SH-SY5Y (cell line): ENCODE measurements around the gene MID1.

Experiments
- GATA2 ChIP-seq: IDR thresholded peaks from 2 replicates; pipeline ENCODE4 v1.6.1; 2011; ENCODE audit warnings: mild to moderate bottlenecking, low read depth, low read length
- GATA3 ChIP-seq: IDR thresholded peaks from 2 replicates; pipeline ENCODE4 v1.6.1; 2011; ENCODE audit warnings: low read depth, mild to moderate bottlenecking, low read length, moderate library complexity

MID1 gene

DNA sequence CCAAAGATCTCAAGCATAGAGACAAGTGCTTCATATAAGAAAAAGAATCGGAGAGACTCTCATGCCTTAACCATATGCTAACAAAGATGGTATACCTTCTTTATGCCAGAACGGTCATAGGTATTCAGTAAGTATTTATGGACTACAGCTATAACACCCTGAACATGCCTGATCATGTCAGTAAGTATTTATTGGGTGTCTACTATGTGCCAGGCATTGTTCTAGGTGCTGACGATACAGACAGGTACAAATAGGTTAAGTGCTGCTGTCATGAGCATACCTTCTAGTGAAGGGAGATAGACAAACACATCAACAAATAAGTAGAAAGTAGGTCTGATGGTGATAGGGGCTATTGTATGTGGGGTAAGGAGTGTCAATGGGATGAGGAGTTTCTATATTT is 9.5 kb upstream of the MID1 start:
- TF ChIP-seq GATA3 (no peak), GATA2 (no peak)

DNA sequence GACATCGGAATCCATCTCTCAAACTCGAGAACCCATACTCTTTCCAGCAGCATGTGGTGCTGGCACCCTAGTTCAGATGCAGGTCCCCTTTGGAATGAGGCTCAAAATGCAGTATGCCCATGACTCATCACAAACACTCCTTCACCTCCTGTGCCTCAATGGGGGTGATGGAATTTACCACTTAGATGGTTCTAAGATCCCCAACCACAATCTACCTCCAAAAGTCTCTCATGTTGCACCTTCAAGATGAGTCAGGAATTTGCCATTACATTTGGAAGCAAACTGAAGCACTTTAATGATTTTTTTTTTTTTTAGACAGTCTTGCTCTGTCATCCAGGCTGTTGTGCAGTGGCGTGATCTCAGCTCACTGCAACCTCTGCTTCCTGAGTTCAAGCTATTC is 8.5 kb upstream of the MID1 start:
- no peak for TF ChIP-seq GATA2
- TF ChIP-seq GATA3 = no peak

DNA sequence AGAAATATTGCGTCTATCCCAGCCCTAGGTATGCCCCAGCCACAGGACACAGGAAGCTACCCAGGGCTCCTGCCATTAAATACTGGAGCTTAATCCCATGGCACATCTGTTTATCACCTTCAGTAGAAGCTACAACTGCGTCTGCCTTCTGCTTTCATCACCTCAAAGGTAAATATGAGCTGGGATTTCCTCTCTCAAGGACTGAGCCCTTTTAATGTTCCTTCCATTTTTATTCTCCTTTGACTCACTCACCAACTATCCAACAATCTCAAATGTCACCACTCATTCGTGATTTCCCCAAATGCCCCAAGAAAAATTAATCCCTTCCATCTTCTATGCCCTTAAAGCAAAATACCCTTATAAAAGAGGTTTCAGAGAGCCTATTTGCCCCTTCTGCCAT is 1.8 kb upstream of the MID1 start:
- TF ChIP-seq GATA2 (no peak), GATA3 (no peak)

DNA sequence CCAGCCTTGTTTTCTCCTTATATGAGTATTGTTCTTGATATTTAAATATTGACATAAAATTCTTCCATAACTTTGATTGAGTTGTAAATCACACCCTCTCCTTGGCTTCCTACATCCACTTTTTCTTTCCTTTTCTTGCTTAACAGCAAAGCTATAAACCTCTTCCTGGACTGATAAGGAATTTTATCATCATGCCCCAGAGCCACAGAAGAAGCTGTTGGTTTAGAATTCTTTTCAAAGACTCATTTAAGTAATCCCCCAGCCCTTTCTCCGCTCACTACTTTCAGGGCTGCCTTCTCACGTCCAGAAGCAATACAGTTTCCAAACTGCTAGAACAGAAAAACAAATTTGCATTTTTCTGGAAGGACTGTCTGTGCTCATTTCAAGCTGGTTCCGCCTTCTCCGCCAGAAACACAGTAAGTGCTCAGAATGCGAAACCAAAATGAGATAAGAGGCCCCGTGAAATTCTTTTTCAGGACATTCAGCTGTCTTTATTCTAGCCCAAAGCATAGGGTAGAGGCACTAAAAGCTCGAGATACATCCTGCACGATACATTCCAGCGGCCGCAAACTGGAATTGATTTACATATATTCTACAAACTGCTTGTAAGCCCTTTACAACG is 849 bp downstream of the MID1 start:
- TF ChIP-seq GATA3 (no peak), GATA2 (no peak)

DNA sequence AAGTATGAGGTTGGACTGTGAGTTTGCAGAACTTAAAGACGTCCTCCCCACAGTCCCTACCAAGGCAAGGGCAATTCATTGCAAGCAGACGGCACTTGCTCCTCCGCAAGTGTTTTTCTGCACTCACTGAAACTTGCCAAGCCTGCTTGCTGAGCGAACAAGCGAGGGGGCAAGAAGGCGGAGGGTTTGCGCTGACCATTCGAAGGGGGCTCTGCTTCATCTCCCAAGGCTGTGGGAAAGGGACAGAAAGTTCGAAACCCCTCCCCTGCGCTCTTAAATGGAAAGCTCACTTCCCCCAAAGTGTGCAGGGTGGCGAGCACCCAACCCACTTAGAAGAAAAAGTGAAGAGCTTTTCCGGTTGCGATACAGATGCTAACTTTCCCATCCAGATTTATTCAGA is 1.4 kb downstream of the MID1 start:
- TF ChIP-seq GATA3 = no peak
- no peak for TF ChIP-seq GATA2

DNA sequence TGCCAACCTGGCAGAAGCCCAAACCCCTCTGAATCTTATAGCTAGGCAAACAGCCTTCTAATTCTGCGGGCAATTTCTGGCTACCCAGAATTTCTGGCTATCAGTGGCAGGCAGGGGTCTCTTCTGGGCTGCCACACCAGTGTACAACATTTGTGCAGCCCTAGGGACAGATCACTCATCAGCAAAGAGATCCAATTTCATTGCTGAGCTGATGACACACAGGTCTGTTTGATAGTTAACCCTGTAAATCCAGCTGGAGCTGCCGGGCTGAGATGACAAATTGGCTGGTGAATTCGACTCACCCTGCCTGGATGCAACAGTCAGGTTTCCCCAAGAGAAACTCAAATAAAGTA is 2.4 kb downstream of the MID1 start:
- no peak for TF ChIP-seq GATA3

DNA sequence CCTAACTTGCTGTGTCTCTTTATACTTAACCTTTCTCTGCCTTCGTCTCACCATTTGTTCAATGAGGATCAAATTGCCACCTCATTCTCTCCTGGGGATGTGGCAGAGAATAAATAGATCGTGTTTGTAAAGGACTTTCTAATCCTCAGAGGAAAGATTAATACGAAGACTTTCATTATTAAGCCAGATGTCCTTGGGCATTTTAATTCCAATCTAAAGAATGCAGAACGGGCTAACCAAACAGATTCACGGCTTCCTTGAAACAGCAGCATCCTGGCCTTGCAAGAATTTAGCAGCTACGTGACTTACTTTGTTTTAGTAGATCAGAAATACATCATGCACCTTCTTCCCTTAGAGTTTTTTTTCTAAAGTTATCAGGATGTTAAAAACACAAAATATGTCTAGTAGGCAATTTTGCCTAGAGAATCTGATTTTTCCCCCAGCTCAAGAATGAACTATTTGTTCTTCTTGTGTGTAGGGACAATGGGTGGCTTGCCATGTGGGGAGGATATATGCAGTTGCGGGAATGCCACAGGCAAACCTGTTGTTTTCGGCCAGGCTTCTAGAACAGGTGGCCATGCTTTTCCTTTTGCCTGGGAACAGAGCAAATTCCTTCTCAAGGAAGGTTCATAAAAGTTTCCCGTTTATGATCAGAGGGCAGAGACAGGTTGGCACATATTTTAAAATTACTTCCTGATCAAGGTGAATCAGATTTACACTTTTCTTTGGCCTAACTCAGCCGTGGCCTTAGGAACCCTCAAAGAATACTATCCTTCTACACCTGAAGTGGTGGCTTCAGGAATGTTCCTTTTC is 3.0 kb downstream of the MID1 start:
- no peak for TF ChIP-seq GATA3
- no peak for TF ChIP-seq GATA2

DNA sequence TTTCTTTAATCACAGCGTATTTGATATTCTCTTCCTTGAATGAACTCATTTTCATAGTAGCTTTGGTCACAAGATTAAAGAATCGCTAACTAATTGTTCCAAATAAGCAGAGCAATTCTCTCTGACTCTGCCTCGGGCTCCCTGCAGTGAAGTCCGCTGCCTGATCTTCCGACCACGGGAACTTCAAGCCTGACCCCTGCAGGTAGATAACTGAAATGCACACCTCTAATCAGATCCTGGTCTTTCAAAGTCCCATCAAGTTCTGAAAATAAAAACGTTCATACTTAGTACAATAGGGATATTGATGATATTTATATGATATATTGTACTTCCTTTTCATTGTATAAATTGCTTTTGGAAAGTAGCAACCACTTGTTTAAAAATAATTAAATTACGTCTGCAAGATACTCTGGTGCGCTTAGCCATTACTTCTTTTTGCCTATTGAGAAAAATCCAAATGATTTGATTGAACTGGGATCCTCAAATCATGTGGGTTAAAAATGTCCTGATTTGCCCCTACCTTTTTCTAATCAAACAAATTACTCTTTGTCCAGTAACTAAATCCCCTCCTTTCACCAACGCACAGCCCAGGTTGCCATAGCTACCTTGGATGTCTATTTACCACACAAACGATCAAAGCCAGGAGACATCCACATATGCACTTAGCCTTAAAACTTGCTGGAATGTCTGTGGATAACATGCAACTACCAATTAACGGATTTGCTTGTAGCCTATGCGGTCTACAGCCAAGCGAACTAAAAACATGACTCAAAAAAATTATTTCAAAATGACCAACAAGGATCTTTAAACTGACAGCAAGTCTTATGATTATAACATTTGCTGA is 4.2 kb downstream of the MID1 start:
- no peak for TF ChIP-seq GATA3
- TF ChIP-seq GATA2 = 0 out of 2 replicates have a peak, but pooled peaks have one; percentile 18

DNA sequence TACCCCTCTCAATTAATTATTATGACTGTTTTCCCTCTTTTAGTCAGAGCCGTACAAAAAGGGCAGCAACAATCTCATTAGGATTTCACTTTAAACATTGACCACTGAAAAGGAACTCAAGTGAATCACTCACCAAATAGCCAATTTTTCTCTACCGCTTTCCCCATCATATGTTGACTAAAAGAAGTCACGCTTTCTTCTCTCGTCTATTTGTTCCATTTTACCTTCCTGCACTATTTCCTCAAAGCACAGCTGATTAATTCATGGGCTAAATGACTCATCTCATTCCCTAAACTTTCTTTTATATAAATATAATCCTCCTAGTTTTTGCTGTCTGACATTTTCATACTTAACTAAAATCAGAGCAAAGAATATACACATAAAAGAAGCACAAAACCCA is 8.2 kb downstream of the MID1 start:
- TF ChIP-seq GATA3 (no peak), GATA2 (no peak)

DNA sequence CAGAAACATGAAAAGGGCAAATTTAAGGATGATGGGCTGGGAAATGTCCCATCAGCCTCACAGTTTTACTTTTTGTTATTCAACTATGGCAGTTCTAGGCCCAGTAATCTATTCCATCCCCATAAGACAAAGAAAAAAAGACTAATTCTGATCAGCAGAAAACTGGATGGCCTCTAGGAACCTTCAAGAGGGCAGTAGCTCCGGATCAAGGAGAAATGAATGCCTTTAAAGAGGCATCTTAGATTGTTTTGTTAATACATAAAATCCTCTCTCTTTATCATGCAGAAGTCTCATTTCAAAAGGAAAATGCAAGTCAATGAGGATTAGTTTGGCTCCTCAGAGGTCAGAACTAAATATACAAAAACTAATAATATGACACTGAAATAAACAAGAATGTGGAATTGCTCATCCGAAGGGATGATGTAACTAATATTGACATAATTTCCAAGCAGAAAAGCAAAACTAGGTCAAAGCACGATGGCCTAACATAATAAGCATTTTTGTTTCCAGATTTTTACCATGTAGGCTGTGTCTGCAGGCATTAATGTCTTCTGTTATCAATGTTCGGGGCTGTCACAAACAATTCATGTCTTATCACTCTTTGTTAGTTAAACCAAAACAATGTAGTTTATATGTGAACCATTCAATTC is 8.8 kb downstream of the MID1 start:
- no peak for TF ChIP-seq GATA3
- TF ChIP-seq GATA2 = no peak

DNA sequence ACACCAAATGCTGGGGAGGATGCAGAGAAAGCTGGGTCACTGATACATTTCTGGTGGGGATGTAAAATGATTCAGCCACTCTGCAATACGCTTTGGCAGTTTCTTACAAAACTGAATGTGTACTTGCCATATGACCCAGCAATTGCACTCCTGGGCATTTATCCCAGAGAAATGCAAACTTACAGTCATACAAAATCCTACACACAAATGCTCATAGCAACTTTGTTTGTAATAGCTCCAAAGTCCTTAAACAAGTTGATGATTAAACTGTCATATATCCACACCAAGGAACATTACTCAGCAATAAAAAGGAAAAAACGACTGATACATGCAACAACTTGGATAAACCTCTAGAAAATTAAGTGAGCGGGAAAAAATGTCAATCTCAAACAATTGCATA is 12.3 kb downstream of the MID1 start:
- no peak for TF ChIP-seq GATA2
- no peak for TF ChIP-seq GATA3

DNA sequence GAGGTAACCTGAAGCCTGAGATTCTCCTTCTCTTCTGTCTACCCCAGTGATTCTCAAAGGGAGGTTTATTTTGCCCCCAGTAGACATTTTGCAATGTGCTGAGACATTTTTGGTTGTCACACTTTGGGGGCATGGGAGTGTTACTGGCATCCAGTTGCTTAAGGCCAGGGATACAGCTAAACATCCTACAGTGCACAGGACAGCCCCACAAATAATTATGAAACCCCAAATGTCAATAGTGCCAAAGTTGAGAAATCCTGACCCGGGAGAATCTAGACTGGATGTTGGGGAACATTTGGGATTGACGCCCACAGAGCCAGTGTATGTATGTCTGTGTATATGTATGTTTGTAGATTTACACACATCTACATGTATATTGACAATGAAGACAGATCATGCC is 13.2 kb downstream of the MID1 start:
- TF ChIP-seq GATA3 (no peak), GATA2 (no peak)

DNA sequence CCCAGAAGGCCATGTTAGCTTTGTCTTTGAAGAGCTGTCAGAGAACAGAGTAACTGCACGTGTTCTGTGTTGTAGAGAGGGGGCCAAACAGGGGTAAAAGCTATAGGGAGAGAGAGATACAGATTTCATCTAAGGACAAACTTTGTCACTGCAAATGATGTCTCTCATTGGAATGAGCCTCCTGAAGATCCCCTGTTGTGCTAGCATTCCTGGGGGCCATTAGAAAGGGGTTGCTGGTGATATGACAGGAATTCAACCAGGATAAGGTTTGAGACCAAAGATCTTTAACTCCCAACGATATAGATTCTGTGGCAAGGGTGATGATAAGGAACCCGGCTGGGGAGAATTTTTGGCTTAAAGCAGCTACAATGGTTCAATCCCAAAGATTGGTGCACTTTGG is 16.8 kb downstream of the MID1 start:
- TF ChIP-seq GATA2 = no peak
- TF ChIP-seq GATA3 = no peak

DNA sequence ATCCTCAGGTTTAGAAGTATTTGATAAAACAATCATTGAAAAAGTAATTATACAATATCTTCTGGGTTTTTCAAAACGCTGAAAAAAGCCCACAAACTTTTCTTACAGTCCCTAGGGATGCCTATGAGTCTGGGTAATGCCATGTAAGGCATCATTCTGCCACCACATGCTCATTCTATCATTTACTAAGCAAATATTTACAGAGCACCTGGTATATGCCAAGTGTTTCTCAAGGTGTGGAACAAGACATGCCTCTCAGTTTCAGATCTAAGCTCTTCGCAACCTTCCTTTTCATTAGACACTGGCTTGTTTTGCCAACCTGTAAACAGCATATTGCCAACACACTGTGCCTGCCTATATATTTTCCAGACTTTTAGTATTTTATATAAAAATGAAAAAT is 17.7 kb downstream of the MID1 start:
- TF ChIP-seq GATA3 (no peak), GATA2 (no peak)

DNA sequence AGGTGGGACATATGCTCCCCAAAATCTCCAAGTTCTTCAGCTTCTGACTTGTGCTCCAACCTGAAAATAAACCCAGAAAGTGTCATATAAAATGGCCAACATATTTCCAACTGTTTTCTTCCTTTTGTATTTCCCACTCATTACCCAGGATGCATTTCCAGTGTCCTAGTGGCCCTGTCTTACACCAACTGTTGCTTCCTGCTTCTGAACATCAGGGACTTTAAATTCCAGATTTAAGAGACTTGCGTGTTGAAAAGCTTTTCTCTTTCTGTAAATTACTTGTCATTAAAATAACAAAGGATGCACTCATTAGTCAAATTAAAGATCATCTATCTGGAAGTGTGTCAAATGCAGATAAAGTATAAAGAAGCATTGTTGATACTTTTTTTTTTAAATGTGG is 19.9 kb downstream of the MID1 start:
- no peak for TF ChIP-seq GATA3
- no peak for TF ChIP-seq GATA2
